HG03575 (cell line): ENCODE measurements around the gene TCL1B.

ENCODE experiments used
- ATAC-seq: cut with Tn5 transposase; IDR thresholded peaks from one replicate; pipeline ENCODE4 v1.9.1; 2021; ENCODE audit not compliant: unreplicated experiment, insufficient number of reproducible peaks, low FRiP score; ENCODE audit errors: extremely low read depth

TCL1B gene, protein sequence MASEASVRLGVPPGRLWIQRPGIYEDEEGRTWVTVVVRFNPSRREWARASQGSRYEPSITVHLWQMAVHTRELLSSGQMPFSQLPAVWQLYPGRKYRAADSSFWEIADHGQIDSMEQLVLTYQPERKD

DNA sequence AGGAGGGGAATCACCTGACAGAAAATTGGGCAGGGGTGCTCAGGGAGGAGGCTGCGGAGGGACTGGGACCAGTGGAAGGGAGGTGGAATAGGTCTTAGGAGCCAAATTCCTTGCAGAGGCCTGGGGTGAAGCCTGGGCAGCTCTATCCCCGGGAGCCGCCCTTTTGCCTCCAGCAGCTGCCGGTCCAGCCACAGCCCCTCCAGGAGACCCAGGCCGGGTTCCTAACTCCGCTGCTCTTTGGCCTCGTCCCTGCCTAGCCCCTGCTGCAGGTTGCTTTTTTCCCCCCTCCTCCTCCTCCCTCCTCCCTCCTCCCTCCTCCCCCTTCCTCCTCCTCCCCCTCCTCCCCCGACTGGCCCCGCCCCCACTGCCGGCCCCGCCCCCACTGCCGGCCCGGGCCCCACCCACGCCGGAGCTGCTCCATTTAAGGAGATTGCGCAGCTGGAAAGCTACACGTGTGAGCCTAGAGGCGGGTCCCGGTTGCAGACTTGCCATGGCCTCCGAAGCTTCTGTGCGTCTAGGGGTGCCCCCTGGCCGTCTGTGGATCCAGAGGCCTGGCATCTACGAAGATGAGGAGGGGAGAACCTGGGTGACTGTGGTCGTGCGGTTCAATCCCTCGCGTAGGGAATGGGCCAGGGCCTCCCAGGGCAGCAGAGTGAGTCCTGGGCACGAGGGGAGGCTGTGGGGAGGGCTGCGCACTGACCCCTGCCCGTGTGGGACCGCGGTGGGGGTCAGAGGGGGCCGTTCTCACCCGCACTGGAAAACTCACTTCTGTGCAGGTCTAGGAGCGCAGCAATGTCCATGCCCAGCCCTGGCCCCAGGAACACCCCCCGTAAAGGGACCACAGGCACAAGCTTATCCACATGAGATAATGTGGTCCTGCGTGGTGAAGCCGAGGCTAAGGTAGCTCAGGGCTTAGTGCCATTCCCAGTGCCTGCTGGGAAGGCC lies at the start of gene TCL1B:
TCL1B (plus strand) TSS at position 449 of the 945 bp plus-strand sequence; CDS start at position 491, 42 bp downstream.
- ATAC-seq = no peak

DNA sequence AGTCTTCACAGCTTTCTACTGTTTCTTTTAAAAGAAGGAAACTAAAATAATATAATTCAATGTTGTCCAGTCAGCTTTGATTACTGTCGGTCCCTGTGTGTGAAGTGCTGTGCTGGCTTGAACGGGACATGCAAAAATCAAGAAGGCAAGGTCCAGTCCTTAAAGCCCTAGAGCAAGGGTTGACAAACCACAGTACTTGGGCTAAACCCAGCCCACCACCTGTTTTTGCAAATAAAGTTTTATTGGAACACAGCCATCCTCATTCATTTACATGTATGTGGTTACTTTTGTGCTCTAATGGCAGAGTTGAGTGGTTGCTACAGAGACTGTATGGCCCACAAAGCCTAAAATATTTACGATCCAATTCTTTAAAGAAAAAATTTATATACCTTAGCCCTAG lies 41.2 kb upstream of the TCL1B start:
- ATAC-seq = no peak

DNA sequence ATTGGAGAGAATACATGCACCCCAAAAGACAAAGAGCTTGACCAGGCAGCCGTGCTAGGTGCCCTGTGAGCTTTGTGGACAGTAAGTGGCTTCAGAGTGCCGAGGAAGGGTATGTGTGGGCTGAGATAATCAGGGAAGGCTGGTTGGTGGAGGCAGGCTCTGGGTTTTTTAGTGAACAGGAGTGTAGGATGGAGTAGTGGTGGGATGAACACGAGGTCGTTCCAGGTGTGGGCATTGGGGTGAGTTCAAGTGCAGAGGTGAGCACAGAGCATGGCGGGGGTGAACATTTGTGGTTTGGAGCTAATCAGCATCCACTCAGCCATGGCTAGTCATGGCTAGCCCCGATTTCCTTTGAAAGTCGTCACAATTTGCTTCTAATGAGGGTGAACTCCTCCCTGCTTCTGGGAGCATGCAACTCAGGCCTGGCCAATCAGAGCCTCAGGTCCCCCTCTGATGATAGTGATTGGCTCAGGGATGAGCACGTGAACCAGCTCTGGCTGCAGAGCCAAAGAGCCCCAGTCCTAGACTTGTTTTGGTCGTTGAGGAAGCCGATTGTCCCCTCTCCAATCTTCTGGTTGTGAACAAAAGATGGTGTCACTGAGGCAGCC lies 40.7 kb upstream of the TCL1B start:
- no peak for ATAC-seq

DNA sequence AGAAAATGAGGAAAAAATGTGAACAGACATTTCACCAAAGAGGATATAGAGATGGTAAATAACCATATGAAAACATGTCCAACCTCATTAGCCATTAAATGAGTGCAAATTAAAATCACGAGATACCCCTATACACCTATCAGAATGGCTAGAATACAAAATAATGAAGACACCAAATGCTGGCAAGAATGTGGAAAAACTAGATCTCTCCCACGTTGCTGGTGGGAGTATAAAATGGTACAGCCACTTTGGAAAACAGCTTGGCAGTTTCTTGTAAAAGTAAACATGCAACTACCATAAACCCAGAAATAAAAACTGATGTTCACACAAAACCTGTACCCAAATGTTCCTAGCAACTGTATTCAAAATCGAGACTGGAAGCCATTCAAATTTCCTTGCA lies 38.3 kb upstream of the TCL1B start:
- no peak for ATAC-seq

DNA sequence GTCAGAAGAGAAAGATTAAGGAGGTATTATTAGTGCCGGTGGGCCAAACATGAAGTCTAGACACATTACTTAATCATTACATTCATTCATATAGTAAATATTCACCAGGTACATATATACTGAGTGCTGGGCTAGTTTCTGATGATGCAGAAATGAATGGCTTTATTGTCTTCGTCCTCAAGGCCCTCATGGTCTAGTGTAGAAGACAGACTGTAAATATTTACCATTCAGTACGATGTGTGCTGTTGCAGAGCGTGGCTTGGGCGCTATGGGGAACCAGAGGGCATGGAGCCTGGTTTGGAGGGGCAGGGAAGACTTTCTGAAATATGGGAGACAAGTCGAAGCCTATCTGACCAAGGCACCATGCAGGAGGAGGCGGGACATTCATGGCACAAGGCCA lies 37.0 kb upstream of the TCL1B start:
- no peak for ATAC-seq

DNA sequence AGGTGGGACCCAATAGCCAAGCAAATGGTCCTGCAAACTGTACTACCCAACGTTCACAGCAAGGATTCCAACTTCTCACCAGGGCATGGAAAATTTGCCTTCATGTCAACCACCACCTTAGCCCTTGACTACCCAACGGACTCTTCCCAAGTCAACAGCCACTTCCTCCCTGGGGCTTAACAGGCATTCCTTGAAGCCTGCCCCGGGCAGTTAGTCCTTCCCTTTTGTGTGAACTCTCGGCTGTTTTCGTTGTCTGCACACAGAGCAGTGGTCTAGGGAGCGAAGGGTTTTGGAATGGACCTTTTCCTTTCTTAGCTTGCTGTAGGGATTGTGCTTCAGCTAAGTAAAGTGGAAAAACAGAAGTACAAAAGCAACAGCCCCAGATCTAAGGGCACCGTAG lies 35.2 kb upstream of the TCL1B start:
- ATAC-seq = no peak

DNA sequence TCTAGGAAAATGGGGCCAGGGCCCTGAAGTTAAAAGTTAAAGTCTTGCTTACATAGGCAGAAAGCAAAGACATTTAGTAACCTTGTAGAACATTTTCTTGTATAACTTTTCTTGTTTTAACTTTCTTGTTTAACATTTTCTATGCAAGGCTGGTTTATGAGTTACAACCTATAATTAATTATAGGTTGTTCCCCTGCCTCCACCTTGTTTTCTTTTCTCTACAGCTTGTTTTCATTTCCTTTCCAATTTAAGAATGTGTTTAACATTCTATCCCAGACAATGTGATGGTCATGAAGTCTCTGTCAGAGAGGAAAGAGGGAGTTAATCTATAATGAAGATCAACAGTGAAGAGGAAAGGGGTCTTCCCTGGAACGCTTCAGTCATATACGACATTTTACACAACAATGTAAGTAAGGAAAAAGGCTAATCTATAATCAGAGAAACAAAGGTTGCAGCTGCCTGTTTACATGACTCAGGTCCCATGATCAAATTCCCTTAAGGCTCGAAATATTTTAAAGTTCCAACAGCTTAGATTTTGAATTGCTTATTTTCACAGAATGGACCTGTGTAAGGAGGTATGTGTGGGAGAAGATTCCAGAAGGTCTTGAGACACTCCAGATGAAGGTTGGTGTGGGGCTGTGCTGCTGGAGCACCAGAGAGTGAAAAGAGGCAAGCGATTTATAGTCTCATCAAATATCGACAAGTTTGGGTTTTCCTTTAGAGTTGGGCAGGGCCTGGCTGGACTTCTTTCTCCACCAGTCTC lies 34.2 kb upstream of the TCL1B start:
- ATAC-seq = no peak

DNA sequence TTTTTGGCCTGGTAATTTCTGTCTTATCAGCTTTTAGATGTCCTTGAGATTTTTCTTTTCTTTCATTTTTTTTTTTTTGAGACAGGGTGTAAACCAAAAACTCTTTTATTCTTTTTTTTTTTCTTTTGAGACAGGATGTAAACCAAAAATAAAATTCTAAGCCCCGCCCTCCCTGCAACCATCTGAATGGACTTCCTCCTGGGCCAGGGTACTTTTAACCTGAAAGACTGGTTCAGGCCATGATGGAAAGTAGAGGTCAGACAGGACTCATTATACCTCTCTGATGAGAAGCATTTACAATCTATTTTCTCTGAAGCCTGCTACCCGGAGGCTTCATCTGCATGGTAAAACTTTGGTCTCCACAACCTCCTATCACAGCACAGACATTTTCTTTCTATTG lies 33.5 kb upstream of the TCL1B start:
- ATAC-seq = no peak

DNA sequence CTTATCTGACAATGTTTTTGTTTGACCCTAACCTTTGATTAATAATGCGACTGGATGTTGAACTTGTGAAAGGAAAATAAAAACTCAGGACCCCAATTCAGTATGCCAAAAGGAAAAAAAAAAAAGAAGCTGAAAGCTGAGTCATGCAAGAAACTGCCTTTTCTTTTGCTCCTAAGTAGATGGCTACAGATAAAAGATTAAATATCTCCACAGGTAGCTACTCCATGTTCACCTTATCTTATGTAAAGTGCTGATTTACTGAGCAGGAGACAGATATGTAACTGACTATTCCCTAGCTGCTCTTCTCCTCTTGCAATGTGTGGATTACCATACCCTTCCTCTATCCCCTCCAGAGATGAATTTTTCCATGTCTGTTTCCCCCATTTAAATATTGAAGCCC lies 30.8 kb upstream of the TCL1B start:
- ATAC-seq = no peak

DNA sequence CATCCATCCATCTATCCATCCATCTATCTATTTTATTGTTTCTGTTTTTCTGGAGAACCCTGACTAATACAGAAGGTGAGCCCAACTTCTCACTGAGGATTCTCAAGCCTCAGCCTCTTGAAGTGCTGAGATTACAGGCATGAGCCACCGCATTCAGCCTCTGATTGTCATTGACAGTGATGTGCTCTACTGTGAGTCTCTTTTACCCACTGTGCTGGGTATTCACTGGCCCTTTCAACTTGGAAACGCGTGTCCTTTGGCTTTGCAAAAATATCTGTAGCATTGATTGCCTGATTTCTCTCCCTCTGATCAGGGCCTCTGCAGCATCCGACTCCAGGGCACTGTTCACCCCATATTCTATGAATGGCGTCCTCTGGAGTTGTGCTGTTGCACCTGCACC lies 29.6 kb upstream of the TCL1B start:
- no peak for ATAC-seq

DNA sequence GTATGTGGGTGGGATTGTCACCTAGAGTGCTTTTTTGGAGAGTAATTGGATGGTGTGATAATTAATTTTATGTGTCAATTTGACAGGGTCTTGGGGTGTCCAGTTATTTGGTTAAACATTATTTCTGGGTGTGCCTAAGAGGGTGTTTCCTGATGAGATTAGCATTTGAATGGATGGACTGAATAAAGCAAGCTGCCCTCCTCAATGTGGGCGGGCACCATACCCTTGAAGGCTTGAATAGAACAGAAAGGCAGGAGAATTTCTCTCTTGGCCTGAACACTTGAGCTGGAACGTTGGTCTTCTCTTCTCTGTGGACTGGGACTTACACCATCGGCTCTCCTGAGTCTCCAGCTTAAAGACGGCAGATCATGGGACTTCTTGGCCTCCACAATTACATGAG lies 28.8 kb upstream of the TCL1B start:
- ATAC-seq = no peak

DNA sequence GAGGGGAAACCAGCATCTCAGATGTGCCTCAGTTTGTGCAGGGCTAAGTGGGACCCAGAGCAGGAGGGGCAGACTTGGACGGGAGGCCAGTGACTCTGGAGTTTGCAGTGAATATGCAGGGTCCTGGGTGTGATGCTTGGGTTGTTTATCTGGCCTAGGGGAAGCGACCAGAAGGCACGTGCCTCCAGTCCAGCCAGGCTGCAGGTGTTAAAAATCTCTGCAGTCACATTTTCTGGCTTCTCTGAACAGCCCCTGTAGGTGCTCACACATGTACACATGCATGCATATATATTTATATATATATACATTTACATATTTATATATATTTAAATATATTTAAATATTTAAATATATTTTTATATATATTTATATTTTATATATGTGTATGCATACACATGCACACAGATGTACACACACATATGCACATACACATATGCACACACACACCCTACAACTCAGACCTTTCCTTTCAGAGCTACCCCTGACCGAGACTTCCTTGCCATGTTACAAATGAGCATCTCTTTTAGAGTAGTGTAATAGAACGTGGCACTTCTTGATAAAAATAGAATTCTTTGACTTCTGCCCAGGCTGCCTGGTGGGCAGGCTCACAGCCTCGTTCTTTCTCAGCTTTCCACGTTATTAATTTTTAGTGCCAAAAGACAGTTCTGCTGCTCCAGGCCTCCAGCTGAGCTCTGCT lies 26.8 kb upstream of the TCL1B start:
- ATAC-seq = no peak

DNA sequence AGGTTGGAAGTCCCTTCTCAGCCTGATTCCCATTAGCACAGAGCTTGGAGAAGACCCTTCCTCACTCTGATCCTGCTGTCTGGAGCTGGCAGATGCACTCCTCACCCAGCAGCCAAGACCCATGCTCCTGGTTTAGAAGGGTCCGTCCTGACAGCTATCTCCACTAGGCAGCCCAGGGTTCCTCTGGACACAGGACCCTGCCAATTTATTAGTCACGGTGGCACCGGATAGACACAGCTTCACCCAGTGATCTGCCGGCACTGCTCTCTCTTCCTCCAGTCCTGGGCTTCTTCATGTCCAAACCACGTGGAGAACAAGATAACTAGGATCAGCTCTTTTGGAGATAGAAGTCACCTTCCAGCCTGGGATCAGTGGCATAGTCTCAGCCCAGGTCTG lies 26.2 kb upstream of the TCL1B start:
- no peak for ATAC-seq

DNA sequence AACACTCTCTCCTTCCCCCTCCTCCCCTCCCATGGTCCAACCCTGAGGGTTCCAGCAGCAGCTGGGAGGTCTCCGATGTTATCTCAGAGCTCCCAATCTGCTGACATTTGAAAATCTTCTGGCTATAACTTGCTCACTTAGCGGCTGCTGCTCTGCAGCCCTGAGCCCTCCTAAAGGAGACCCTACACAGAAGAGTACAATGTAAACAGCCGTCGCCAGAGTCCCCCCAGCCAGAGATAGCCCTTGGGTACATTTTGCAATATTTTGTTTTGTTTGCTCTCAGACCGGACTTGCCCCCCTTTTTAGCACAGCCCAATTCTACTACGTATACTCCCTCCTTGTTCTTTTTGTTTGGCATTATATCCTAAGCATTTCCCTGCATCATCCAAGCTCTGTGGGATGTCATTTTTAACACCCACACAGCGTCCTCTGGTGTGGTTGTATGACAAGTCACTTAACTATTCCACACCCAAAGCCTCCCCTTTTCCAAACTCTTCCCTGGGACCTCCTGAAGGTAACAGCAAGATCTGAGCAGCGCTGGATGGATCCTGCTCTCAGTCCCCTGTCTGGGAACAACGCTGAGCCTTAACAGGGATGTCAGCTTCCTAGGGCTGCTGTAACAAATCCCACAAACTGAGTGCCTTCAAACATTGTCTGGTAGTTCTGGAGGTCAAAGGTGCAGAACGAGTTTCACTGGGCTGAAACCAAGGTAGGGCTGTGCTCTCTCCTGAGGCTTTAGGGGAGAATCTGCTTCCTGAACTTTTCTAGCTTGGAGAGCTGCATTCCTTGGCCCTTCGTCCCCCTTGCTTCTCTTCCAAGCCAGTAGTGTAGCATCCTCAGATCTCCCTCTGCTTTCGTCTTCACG lies 25.3 kb upstream of the TCL1B start:
- no peak for ATAC-seq

DNA sequence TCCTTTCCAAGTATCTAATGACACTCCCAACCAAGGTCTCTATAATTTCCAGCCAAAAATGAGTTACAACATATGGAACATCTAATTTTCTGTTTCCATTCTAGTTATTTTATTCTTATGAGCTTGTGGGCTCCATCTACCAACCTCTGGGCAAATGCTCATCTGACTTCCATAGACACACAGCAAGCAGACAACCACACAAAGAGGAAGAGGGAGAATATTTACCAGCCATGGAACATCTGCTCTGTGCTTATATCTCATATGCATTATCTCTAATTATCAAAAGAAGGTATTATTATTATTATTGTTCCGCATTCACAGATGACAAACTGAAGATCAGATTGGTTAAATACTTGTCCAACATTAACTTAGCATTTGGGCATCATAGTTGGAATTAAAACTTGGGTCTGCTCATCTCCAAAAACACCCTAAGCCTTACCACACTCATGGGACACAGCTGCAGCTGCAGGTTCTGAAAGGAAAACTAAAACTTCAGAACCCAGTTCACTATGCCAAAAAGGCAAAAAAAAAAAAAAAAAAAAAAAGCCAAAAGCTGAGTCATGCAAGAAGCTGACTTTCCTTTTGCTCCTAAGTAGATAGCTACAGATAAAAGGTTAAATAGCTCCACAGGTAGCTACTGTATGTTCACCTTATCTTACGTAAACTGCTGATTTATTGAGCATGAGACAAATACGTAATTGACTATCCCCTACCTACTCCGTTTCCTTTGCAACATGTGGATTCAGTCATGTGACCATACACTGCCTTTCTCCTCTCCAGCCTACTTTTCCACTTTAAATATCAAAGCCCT lies 23.6 kb upstream of the TCL1B start:
- peak; percentile 24 for ATAC-seq

DNA sequence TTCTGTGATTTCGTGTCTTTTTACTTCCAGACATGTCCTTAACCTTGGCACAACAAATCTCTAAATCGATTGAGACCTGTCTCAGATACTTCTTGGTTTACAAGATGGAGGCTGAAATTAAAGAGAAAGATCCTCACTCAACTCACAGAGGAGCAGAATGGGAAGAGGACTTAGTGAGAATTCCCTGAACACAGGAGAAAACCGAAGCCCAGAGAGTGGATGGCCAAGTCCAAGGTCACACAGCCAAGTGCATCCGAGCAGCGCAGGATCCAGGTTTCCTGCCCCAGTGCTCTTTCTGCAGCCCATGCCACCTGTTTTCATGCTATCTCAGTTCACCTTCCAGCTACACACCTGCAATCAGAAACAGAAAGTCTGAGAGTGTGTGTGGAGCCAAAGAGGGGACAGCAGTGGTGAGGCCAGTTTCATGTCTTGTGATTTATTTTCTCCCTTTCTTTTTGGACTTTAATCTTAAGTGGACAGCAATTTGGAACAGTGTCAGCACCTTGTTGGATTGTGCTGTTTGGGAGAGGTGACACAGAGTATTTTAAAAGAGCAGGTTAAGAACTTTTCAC lies 22.9 kb upstream of the TCL1B start:
- ATAC-seq = no peak

DNA sequence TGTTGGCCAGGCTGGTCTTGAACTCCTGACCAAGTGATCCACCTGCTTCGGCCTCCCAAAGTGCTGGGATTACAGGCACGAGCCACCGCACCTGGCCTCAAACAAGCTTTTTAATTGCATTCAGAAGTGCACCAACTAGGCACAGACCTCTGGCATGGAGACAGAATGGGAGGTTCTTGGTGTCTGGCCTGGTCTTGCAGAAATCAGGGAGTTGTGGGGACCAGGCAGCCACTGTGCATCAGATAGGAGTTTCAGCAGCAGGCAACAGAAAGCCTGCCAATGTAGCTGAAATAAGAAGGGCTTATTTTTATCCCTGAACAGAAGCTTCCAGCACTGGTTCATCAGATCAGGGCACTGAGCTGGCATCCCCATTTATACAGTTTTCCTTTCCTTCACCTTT lies 22.2 kb upstream of the TCL1B start:
- no peak for ATAC-seq
